ENCODE measurements around the gene PYGO1. TPM values are rescaled to one million over a fixed set of nuclear protein-coding genes. Genes with fewer than 3 reads are reported as not detected.

Gene PYGO1
- total RNA-seq, 1 experiment from 2014 or later: 0.83 TPM

GRCh38 chr15:55535436-55535835 lies 52.7 kb downstream of the PYGO1 start:
- WGBS (ENCODE audit: extremely low coverage, insufficient read length, low lambda C conversion rate): no CpG with 5 or more reads among the region's 6 CpGs

More at GRCh38 chr15:55535436-55535835, 52.7 kb downstream of the PYGO1 start:
- H3K4me1 ChIP-seq (ENCODE audit: insufficient read depth, low read length): no peaks in the 10 kb centered on the region
- H3K27ac ChIP-seq (ENCODE audit: insufficient read length, low read depth, low read length): no peak overlapping the region
- Mint-ChIP-seq H3K27me3 (ENCODE audit: low read depth) (no peaks in the 10 kb centered on the region), H3K9me3 (no peaks in the 10 kb centered on the region), H3K4me1 (no peaks in the 10 kb centered on the region), H3K4me3 (no peak overlapping the region), H3K36me3 (ENCODE audit: insufficient read depth in 1 of 3, low read depth in 3 of 3) (no peaks in the 10 kb centered on the region), H3K27ac (no peak overlapping the region; a peak in 1 of 7 replicates)
- no peak overlapping the region for H4K8ac ChIP-seq (replicated peaks; ENCODE audit: insufficient read length, low read depth, low read length)
- no peak overlapping the region for H4K5ac ChIP-seq (ENCODE audit: insufficient read length, low read depth, low read length)
- no peak overlapping the region for H2BK20ac ChIP-seq (ENCODE audit: low read depth, low read length, poor library complexity, severe bottlenecking)
- H3K14ac ChIP-seq (ENCODE audit: insufficient read depth, low read length): no peak overlapping the region
- no peak overlapping the region for H2AK5ac ChIP-seq (ENCODE audit: insufficient read length, low read length)
- no peaks in the 10 kb centered on the region for H3K79me2 ChIP-seq (ENCODE audit: insufficient read depth, low read length)
- H3K79me1 ChIP-seq (ENCODE audit: insufficient read depth, low read depth, low read length, poor library complexity, severe bottlenecking): no peaks in the 10 kb centered on the region
- H4K20me1 ChIP-seq (ENCODE audit: control insufficient read depth, insufficient read depth, insufficient read length): no peaks in the 10 kb centered on the region
- H3K4ac ChIP-seq (ENCODE audit: low read depth, low read length): no peak overlapping the region
- no peak overlapping the region for H2AFZ ChIP-seq (ENCODE audit: low read length)
- no peaks in the 10 kb centered on the region for H3K23me2 ChIP-seq (ENCODE audit: insufficient read length, low read depth, low read length, poor library complexity, severe bottlenecking)
- DNase-seq: no peak
- H4K91ac ChIP-seq (ENCODE audit: insufficient read length, low read depth, low read length): no peak overlapping the region
- no peak overlapping the region for H2BK12ac ChIP-seq (ENCODE audit: insufficient read length, low read depth, low read length)
- no peak overlapping the region for H2BK120ac ChIP-seq (ENCODE audit: low read depth, low read length, poor library complexity, severe bottlenecking)
- H3K18ac ChIP-seq (ENCODE audit: insufficient read length, low read depth, low read length): no peak overlapping the region
- TF ChIP-seq CTCF (conservative IDR thresholded peaks at IDR 0.05): no peak
- H3K23ac ChIP-seq (ENCODE audit: insufficient read length, low read depth, low read length): no peak overlapping the region
- no peak overlapping the region for H3T11ph ChIP-seq (ENCODE audit: low read length)
- H3K9ac ChIP-seq (ENCODE audit: extremely low read depth, insufficient read length, low read length): no peak overlapping the region
- no peaks in the 10 kb centered on the region for H3K27me3 ChIP-seq (ENCODE audit: insufficient read depth, low read length)
- no peak overlapping the region for H2BK15ac ChIP-seq (ENCODE audit: low read depth, low read length)
- no peak overlapping the region for H3K56ac ChIP-seq (ENCODE audit: insufficient read length, low read depth, low read length)
- H3K9me3 ChIP-seq (ENCODE audit: control insufficient read depth, low read depth, low read length): no peaks in the 10 kb centered on the region
- H3K4me2 ChIP-seq (ENCODE audit: insufficient read depth, insufficient read length, low read length): no peak overlapping the region
- no peak overlapping the region for H2BK5ac ChIP-seq (ENCODE audit: insufficient read length, low read length)
